Stimulated activated CD4-positive, alpha-beta T cell treated with anti-CD3 and anti-CD28 coated beads, Interleukin-4, amount 100 ng/mL, for 48 hours (primary cell): Measurements from ENCODE around the gene KCNK4.

Experiments
- DNase-seq, 2 donors: peaks; one replicate each; pipeline ENCODE4 v3.0.0-alpha.2; 2020; ENCODE audit warnings: low read depth in 2 of 2

KCNK4 gene

DNA sequence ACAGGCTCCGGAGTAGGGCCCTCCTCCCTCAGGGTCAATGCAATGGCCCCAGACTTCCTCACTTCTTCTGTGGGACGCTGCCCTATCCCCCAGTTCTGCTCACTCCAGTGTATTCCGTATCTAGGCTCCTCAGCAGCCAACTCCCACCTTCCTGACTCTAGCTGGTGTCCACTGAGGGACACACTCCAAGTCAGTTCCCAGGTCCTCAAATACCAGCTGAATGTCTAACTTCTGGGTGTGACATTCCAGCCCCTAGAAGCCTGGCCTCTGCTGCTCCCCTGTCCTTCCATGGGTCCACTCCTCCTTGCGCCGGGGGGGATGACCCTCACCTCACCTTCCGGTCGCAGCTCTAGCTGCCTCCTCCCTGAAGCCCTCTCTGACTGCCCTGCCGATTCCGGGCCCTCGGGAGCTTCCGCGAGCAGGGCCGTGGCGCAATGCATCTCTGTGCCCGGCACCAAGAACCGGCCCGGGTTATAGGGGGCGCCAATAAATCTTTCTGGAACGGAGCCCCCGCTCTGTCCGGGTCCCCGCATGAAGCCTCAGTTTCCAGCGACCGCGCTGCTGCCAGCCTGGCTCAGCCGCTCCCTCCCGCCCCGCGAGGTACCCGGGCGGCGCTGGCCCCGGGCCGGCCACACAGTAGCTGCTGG is 22.1 kb upstream of the KCNK4 start:
- DNase-seq: peak; percentile 39 to 55

DNA sequence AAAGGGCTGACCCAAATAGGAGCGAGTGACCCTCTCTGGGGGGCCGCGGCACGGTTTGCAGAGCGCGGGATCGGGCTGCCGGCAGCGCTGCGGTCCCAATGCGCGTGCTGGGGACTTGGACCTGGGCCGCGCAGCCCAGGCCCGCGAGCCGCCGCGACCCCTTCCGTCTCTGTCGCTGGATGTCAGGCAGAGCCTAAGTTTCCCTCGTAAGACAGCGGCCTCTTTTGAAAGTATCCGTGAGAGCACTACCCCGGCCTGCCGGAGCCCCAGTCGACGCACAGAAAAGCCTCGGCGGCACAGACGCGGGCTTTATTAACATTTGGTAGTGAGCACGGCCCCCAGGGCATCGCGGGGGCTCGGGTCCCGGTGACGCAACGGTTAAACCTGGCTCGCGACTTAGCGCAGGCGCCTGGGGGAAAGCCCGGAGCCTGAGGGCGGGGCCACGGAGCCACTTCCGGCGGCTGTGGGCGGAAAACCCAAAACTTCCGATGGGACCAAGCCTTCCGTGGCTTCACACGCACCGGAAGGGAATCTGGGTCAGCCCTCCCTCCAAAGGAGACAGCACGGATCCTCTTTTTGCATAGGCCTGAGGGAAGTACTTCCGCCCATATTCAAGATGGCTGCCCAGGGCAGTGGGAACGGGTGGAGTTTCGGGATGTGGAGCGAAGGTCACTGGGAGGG is 21.4 kb upstream of the KCNK4 start:
- peak; percentile 96 to 97 for DNase-seq

DNA sequence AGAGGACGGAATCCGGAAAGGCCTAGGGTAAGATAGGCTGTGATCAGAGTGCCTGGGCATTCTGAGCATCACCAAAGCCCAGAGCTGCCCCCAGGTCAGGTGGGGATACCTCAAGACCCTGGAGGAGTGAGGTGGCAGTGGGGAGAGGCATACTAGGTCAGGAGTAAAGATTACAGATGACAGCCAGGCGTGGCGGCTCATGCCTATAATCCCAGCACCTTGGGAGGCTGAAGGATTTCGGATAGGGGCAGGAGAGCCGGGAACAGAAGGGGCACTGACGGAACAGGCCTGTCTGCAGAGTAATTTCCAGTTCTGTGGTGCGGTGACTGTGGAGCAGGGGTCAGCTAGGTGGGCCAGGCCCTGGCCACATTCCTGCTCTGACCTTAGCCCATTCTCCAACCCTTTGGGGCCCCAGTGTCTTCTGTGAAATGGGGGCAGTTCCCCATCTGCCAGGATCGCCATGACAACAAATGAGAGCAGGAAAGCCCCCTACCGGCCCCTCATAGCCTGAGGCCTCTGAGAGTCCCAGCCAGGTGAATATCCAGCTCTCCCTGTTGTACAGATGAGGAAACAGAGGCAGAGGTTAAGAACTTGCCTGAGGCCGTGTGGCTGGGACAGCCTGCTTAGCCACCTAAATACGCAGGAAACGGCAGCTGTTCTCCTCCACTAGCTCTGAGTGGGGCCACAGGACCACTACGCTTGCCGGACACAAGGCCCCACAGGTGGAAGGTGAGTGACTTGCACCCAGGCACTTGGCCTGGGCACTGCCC is 15.9 kb upstream of the KCNK4 start:
- DNase-seq: no peak

DNA sequence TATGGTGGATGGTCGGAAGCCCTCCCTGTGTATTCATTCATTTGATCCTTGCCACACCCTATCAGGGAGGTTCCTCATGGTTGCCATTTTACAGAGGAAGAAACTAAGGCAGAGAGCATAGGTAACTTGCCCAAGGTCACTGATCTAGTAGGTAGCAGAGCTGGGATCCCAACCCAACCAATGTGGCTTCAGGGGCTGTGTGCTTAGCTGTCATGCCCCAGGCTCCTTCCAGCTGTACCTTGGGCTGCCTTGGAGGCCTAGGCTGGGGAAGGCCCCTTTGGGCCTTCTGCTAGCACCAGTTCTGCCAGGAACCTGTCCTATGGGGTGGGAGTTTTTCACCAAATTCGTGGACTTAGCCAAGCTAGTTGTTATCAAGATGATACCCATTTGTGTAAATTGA is 15.3 kb upstream of the KCNK4 start:
- no peak for DNase-seq

DNA sequence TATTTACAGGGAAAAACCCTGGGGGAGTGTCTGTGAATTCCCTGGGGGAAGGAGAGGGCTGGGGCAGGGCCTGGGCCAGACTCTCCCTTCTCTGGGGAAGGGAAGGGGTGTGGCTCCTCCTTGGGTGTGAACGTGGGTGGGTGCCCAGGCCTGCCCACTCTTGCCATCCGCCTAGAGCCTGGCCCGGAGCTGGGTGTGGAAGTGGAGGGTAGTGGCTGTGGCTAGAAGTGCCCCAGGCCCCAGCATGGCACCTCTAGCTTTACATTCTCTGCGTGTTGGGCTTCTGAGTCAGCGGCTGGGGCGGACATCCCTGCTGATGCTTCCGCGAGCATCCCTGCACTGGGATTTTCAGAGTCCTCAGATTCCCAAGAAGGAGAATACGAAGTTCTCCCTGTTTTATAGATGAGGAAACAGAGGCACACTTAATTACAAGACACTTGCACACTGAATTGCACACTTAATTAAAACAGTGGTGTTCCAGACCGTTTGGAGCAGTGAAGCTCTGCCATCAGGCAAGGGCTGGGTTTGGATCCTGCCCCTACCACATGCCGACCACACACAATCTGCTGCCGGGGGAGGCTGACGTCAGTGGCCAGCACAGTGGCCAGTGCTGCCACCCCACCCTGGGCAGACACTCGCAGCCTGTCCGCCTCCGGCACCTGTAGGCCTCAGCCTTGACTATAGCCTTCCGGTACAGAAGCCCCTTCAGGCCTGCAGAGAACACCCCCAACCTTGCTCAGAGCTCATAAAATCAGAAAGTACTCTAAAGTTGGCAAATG is 14.3 kb upstream of the KCNK4 start:
- no peak for DNase-seq

DNA sequence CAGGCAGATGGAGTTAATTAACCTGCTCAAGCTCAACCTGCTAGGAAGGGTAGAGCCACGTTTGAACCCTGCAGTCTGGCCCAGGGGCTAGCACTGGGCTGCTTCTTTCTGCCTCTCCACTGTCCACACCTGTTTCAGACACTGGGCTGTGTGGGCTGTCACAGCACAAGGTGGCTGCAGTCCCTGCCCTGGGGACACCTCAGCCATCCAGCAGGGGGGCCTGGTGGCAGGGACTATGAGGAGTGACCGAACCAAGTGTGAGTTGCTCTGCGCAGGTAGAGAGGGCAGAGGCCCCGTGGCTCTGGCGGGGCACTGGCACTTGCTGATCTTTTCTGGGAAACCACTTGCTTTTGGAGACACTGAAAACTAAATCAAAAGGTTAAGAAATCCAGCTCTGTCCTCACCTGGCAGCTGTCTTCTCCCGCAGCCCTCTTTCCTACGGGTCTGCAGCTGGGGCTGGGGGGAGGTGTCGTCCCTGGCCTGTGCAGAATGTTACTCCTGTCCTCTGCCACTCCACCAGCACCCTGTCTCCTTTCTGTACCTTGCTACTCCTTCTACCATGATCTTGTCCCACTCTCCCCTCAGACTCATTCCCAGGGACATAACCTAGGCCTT is 12.4 kb upstream of the KCNK4 start:
- DNase-seq: no peak

DNA sequence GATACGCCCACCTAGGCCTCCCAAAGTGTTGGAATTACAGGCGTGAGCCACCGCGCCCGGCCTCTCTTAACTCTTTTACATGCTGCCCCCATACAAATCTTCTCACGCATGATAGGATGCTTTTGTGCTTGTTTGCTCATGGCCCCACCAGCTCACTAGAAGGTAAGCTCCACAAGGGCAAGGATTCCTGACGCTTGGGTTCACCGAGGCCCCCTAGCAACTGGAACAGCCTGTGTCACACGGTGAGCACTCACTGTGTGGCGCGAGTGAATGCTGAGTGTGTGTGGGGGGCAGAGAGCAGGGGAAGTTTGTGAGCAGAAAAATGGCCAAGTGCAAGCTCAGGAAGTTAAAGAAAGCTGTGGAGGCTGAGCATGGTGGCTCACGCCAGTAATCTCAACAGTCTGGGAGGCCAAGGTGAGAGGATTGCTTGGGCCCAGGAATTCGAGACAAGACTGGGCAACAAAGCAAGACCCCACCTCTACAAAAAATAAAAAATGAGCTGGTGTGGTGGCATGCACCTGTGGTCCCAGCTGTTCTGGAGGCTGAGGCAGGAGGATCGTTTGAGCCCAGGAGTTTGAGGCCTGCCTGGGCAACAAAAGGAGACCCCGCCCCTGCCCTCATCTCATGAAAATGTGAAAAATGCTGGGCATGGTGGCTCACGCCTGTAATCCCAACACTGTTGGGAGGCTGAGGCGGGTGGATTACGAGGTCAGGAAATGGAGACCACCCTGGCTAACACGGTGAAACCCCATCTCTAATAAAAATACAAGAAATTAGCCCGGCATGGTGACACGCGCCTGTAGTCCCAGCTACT is 8.9 kb upstream of the KCNK4 start:
- DNase-seq: no peak

DNA sequence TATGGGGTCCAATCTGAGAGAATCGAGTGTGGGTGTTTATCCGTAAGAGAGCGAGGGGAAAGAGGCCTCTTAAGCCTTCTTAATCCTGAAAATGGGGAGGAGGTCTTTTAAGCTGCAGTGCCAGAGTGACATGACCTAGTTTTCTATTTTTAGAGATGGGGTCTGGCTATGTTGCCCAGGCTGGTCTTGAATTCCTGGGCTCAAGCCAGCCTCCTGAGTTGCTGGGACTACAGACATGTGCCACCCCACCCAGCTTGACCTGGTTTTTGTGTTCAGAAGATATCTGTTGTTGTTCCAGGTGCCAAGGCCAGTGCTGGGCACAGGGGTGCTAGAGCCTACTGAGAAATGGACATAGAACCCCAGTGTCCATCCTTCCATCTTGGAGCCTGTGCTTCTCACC is 8.0 kb upstream of the KCNK4 start:
- no peak for DNase-seq

DNA sequence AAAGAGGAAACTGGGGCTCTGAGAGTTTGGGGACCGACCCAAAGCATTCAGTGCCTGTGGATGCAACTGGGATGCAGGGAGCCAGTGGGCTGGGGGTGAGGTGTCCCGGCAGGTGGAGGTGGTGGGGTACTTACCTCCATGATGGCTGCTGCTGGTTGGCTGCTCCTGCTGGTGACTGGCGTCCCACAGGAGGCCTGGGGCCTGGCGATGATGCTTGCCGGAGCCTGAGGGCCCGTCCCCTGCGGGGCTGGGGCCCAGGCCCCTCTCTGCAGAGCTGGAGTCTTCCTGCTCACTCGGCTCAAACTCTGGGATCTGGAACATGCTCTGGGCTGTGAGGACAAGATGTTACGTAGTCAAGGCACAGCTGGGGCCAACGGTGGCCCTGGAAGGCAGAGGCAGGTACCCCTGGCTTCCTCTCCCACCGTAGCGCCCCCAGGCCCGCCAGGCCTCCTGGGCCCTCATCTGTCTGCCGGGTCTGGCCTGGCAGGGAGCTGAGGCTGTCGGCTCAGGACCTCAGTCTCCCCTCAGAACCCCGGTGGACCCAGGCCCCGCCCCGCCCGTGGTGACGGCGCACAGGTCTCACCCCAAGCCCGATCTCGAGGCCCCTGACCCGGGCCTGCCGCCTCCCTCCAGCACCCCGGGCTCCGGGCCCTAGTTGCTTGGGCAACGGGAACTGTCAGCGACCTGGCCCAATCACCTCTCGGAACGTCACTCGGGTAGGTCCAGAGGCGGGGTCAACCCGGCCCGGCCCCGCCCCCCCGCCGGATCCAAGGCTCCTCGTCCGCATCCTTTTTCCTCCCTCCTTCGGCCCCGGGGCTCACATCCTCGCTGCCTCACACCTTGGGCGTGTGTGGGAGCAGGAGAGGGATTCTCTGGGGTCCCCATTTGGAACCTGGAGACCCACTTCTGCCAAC is 6.8 kb upstream of the KCNK4 start, which contains the start of gene BAD:
BAD (minus strand) TSS at position 618 of the 914 bp plus-strand sequence; CDS start at position 321, 297 bp downstream.
- peak; percentile 91 to 92 for DNase-seq

DNA sequence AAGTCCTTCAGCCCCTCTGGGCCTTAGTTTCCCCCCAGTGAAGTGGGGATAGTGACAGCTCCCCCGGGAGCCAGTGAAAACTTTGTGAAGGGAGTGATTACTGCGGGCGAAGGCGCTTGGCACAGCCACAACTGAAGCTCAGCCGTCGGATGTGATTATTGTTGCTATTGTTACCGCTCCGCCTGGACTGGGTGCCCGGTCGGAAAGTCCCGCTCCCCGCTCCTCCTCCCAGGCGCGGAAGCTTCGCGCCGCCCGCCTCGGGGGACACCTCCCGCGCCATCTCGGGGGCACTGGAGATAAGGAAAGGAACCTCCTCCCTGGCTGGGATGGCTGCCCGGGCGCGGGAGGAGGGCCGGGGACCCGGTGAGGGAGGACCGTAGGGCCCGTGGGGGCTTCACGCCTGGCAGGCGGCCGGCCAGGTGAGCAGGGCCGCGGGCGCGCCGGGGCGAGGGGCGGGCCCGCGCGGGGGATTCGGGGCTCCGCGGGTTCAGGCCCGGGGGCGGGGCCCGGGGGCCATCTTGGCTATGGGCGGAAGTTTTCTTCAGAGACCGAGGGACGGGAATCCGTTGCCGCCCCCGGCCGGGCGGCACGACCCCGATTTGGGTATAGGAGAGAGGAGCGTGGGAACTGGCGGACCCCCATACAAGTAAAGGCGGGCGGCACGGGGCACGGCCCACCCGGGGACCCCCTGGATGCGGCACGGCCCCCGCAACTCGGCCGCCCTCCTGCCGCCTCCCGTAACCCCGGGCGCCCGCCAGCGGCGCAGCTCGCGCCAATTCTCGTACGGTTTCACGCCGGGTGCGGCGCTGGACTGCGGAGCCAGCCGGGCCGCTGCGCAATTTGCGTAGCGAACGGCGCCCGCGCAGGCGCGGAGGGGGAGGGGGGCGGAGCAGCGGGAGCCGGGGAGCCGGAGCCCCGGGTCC is 5.9 kb upstream of the KCNK4 start, which contains the start of gene GPR137:
GPR137 (plus strand) TSS at position 887 of the 923 bp plus-strand sequence. CDS start 677 bp downstream, outside the sequence.
- DNase-seq: peak; percentile 85 to 91

DNA sequence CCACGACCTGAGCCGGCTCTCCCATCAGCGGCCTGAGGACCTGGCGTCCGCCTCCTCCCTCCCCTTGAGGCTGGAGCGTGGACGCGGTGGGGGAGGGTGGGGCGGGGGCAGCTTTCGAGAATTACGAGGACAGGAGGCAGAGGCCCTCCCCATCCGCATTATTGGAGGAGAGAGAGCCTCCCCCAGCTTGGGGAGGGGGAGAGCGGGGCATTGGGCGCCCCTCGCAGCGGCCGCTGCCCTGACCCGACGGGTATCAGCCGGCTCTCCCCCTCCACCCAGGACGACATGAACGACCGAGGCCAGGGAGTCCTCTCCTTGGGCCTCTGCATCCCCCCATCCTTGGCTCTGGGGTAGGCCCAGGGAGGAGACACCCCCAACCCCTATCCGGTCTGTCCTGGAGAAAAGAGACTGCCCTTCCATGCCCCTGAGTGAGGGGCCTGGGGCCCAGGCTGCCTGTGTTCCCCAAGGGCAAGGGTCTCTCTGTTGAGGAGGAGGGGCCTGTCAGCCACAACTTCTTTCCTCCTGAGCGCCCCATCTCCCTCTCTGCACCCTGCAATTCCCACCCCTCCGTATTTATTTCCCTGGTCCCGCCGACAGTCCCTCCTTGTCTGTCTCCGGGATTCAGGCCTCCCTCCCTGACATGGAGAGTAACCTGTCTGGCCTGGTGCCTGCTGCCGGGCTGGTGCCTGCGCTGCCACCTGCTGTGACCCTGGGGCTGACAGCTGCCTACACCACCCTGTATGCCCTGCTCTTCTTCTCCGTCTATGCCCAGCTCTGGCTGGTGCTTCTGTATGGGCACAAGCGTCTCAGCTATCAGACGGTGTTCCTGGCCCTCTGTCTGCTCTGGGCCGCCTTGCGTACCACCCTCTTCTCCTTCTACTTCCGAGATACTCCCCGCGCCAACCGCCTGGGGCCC is 5.0 kb upstream of the KCNK4 start:
- DNase-seq: no peak

DNA sequence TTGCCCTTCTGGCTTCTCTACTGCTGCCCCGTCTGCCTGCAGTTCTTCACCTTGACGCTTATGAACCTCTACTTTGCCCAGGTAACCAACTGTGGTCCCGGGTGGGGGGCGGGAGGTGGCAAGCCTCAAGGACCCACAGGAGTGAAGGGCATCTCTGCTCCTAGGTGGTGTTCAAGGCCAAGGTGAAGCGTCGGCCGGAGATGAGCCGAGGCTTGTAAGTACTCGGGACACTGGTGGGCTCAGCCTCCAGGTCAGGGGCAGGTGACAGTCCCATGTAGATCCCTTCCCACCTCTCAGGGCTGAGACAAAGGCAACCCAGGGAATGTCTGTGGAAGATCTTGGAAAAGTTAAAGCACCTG is 4.3 kb upstream of the KCNK4 start:
- DNase-seq: no peak

DNA sequence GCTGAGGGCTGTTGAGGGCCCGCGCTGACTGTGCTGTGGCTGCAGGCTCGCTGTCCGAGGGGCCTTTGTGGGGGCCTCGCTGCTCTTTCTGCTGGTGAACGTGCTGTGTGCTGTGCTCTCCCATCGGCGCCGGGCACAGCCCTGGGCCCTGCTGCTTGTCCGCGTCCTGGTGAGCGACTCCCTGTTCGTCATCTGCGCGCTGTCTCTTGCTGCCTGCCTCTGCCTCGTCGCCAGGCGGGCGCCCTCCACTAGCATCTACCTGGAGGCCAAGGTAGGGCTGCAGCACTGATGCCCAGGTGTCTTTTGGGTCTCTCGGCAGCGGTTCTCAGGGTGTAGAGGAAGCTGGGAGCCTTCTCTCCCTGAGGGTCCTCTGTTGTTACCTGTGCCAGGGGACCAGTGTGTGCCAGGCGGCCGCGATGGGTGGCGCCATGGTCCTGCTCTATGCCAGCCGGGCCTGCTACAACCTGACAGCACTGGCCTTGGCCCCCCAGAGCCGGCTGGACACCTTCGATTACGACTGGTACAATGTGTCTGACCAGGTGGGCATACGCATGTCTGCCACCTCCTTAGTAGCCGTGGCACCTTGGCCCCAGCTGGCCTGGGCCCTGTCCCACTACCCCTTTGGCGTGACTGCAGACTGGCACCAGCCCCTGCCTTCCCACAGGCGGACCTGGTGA is 3.3 kb upstream of the KCNK4 start:
- DNase-seq: no peak

DNA sequence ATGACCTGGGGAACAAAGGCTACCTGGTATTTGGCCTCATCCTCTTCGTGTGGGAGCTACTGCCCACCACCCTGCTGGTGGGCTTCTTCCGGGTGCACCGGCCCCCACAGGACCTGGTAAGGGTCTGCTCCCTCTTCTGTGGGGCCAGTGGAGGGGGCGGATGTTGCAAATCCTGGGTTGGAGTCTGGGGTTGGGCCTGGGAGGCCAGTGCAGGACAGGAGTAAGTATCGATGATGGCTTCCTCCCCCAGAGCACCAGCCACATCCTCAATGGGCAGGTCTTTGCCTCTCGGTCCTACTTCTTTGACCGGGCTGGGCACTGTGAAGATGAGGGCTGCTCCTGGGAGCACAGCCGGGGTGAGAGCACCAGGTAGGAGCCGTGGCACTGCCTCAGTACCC is 2.8 kb upstream of the KCNK4 start:
- no peak for DNase-seq

DNA sequence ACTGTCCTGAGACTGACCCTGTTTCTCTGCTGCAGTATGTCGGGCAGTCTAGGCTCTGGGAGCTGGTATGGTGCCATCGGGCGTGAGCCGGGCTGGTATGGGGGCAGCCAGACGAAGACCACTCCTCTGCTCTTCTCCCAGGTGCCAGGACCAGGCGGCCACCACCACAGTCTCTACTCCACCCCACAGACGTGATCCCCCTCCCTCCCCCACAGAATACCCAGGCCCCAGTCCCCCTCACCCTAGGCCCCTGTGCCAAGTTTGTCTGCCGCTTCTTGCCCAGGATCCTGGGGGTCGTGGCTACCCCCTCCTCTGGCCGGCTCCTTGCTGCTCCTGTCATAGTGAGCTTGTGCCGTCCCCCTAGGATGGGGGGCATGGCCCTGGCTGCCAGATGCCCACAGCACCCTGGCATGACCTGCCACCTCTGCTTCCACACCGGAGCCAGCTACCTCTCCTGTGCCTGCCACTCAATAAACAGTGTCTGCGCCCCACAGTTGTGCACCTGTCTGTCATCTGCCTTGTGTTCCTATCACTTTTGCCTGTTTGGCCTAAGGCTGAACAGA is 2.0 kb upstream of the KCNK4 start:
- DNase-seq: no peak
